Lower lobe of right lung (tissue), 2 donors: Measurements from ENCODE around the gene ERBIN. TPM values are rescaled to one million over a fixed set of nuclear protein-coding genes. Genes with fewer than 3 reads are reported as not detected.

Experiments used
- ATAC-seq, 2 donors: fragments of 200-7000 bp; cut with Tn5 transposase; one replicate each; pipeline ENCODE4 v1.9.1; 2020 to 2022; ENCODE audit warnings: mild to moderate bottlenecking in 2 of 2, moderate library complexity in 2 of 2
- DNase-seq: peaks from one replicate; pipeline ENCODE4 v3.0.0-alpha.2; 2020
- H3K27ac ChIP-seq: fragments of 200-600 bp; one replicate; pipeline ENCODE4 v1.8.0; 2022
- H3K27me3 ChIP-seq: fragments of 200-600 bp; one replicate; pipeline ENCODE4 v1.8.0; 2022; ENCODE audit warnings: low read depth
- H3K36me3 ChIP-seq: fragments of 200-600 bp; one replicate; pipeline ENCODE4 v1.8.0; 2022; ENCODE audit warnings: mild to moderate bottlenecking
- H3K4me1 ChIP-seq: fragments of 200-600 bp; one replicate; pipeline ENCODE4 v1.8.0; 2022
- H3K4me3 ChIP-seq: fragments of 200-600 bp; one replicate; pipeline ENCODE4 v1.8.0; 2022; ENCODE audit warnings: mild to moderate bottlenecking
- H3K9me3 ChIP-seq: fragments of 200-600 bp; one replicate; pipeline ENCODE4 v1.8.0; 2022
- CTCF ChIP-seq: fragments of 200-600 bp; IDR thresholded peaks from one replicate; pipeline ENCODE4 v1.8.0; 2022; ENCODE audit warnings: antibody characterized with exemption, mild to moderate bottlenecking
- intact Hi-C: fragments of 100-400 bp; cut with DNase I; formaldehyde crosslinking; loops from one replicate; pipeline ENCODE4 v1.11.0; 2022
- total RNA-seq: library from RNA; stranded (reverse); fragmentation: NEBNext Ultra II Directional; extraction: Animal tissue kit (Norgen Biotek cat#: 25700); gene quantifications from one replicate; pipeline ENCODE4 v1.2.1, GENCODE V29; 2021
- donor health status: DM: no; HTN: yes; CAD: no; lungs with severe emphysema.

ERBIN gene
- total RNA-seq, 1 donor from 2014 or later = 68.2 TPM

GRCh38 chr5:66129144-66129543 is 202.8 kb downstream of the ERBIN start:
- H3K4me3 ChIP-seq = no peak overlapping the region
- H3K27me3 ChIP-seq = no peaks in the 10 kb centered on the region
- no peaks in the 10 kb centered on the region for H3K4me1 ChIP-seq
- no peak for DNase-seq
- H3K36me3 ChIP-seq = no peaks in the 10 kb centered on the region
- no peak for TF ChIP-seq CTCF
- H3K27ac ChIP-seq = no peak overlapping the region
- no peak for ATAC-seq
- intact Hi-C loops = no loop called here
- no peaks in the 10 kb centered on the region for H3K9me3 ChIP-seq

GRCh38 chr5:66130493-66130892 is 204.1 kb downstream of the ERBIN start:
- no peak for DNase-seq

More at GRCh38 chr5:66130493-66130892, 204.1 kb downstream of the ERBIN start:
- Histone ChIP-seq H3K9me3 (no peaks in the 10 kb centered on the region), H3K4me3 (no peak overlapping the region), H3K4me1 (no peaks in the 10 kb centered on the region), H3K27ac (no peak overlapping the region), H3K27me3 (no peaks in the 10 kb centered on the region), H3K36me3 (no peaks in the 10 kb centered on the region)
- TF ChIP-seq CTCF = no peak
- no peak for ATAC-seq
- intact Hi-C loops = no loop called here

Other genes with a start within 250 kb of the ERBIN start
- 9.2 TPM for gene SGTB, start 204.5 kb upstream of the ERBIN start, total RNA-seq
- gene NLN, start 204.4 kb upstream of the ERBIN start, total RNA-seq = 13.8 TPM
- 60.7 TPM for gene SREK1, start 217.7 kb downstream of the ERBIN start, total RNA-seq